ENCODE measurements around the gene LBH.

DNA sequence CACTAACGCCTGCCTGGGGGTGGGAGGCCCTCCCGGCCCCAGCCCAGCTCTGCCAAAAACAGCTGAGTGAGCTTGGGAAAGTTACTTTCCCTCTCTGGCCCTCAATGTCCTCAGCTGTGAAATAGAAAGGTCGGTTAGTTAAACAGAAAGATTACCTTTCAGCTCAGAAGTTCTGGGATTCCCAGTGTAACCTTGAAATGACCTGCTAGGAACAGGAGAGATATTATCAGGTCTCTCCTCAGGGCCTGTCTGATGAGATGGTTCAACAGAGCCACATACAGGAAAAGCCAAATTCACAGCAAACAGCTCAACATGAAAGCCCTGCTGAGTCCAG, 68.8 kb downstream of the LBH start:
- TF ChIP-seq, protein P1, sequence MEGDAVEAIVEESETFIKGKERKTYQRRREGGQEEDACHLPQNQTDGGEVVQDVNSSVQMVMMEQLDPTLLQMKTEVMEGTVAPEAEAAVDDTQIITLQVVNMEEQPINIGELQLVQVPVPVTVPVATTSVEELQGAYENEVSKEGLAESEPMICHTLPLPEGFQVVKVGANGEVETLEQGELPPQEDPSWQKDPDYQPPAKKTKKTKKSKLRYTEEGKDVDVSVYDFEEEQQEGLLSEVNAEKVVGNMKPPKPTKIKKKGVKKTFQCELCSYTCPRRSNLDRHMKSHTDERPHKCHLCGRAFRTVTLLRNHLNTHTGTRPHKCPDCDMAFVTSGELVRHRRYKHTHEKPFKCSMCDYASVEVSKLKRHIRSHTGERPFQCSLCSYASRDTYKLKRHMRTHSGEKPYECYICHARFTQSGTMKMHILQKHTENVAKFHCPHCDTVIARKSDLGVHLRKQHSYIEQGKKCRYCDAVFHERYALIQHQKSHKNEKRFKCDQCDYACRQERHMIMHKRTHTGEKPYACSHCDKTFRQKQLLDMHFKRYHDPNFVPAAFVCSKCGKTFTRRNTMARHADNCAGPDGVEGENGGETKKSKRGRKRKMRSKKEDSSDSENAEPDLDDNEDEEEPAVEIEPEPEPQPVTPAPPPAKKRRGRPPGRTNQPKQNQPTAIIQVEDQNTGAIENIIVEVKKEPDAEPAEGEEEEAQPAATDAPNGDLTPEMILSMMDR (IDR thresholded peaks at IDR 0.05; ENCODE audit: insufficient read depth, low read depth, low read length): no peak
- TF ChIP-seq EZH2 (IDR thresholded peaks at IDR 0.05; ENCODE audit: insufficient read depth, low read length): no peak
